Measurements from ENCODE around the gene DNAJB6.

GRCh38 chr7:157425761-157426160 is 89.0 kb downstream of the DNAJB6 start:
- TF ChIP-seq POLR2A (IDR thresholded peaks at IDR 0.05): no peak
- no peak for TF ChIP-seq CTCF (IDR thresholded peaks at IDR 0.05)

All from suprapubic skin (tissue), 3 donors.